Central memory CD8-positive, alpha-beta T cell (primary cell): Measurements from ENCODE around the gene MCOLN1.

ENCODE experiments used
- ATAC-seq: fragments of 150-1000 bp; cut with Tn5 transposase; replicated peaks from 2 replicates; pipeline ENCODE4 v1.10.0; 2022; ENCODE audit warnings: mild to moderate bottlenecking, moderate FRiP score, moderate number of reproducible peaks; ENCODE audit not compliant: poor library complexity, severe bottlenecking; ENCODE audit errors: extremely low read depth
- DNase-seq, 2 donors: peaks; one replicate each; pipeline ENCODE4 v3.0.0; 2021; ENCODE audit warnings: low spot score in 2 of 2
- H3K27ac Mint-ChIP-seq: one replicate; pipeline ENCODE4 v1.8.0; 2022; ENCODE audit warnings: low read depth, mild to moderate bottlenecking, moderate library complexity, mixed read lengths
- H3K27me3 Mint-ChIP-seq: one replicate; pipeline ENCODE4 v1.8.0; 2022; ENCODE audit warnings: mixed read lengths
- H3K36me3 Mint-ChIP-seq: one replicate; pipeline ENCODE4 v1.8.0; 2022; ENCODE audit warnings: mild to moderate bottlenecking, moderate library complexity, mixed read lengths; ENCODE audit not compliant: insufficient read depth
- H3K4me1 Mint-ChIP-seq: one replicate; pipeline ENCODE4 v1.8.0; 2022; ENCODE audit warnings: mixed read lengths
- H3K4me3 Mint-ChIP-seq: one replicate; pipeline ENCODE4 v1.8.0; 2022; ENCODE audit warnings: mild to moderate bottlenecking, moderate library complexity, mixed read lengths
- H3K9me3 Mint-ChIP-seq: one replicate; pipeline ENCODE4 v1.8.0; 2022; ENCODE audit warnings: mixed read lengths

MCOLN1 gene

DNA sequence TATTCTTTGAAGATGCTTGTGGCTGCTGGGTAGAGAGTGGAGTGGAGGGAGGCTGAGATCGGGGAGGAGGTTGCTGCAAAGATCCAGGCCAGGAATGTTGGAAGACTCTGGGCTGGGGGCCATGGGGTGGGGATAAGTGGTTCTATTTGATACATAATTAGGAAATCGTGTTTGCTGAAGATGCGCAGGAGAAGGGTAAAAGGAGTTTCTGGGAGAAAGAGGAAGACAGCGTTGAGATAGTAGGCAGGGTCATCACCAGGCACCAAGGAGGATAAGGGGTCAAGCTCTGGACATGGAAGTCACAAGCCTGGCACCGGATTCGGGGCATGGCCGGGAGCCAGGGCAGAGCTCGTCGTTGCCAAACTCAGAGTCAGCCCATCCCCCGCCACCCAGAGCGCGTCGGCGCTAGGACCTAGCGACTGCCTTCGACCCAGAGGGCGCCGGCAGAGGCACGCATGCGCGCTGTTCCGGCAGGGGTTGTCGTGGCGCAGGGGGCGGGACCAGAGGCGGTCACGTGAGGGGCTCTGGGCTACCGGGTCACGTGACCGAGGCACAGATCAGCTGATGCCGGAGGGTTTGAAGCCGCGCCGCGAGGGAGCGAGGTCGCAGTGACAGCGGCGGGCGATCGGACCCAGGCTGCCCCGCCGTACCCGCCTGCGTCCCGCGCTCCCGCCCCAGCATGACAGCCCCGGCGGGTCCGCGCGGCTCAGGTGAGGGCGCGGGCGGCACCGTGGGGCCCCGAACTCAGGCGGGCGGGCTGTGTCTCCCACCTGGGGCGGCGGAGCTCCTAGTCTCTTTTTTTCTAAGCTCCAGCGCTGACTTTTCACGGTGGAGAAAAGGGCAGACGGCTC is at the start of gene MCOLN1:
Gene MCOLN1 (plus strand): TSS at position 553 of the 851 bp plus-strand sequence. CDS start 127 bp downstream, at position 680.
- Mint-ChIP-seq H3K36me3 (peaks cover 14% of the 10 kb centered on the region), H3K9me3 (no peaks in the 10 kb centered on the region), H3K4me3 (peak within 1 kb of the TSS; percentile 76), H3K4me1 (peaks cover 24% of the 10 kb centered on the region), H3K27ac (peak within 1 kb of the TSS; percentile 63), H3K27me3 (no peaks in the 10 kb centered on the region)
- DNase-seq (peak; percentile 98 to 99), ATAC-seq (peak; percentile 89)

DNA sequence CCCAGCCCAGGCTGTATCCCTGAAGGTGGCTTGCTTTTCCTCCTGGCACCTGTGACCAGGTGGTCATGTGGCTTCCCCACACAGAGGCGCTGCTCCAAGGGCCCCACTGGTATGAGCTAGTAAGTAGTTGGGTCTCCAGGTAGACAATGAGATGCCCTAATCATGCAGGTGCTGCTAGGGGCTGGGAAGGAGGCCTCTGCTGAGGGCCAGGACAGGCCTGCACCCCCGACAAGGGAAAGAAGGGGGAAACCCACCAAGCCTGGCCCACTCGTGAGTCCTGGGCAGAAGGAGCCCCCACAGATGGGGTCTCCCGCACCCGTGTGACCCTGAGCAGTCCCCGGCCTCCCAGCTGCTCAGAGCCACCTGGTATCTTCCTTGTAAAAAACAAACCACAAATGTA is 46.8 kb upstream of the MCOLN1 start:
- H3K27me3 Mint-ChIP-seq, result no peaks in the 10 kb centered on the region
- H3K4me1 Mint-ChIP-seq, result no peaks in the 10 kb centered on the region
- no peak for DNase-seq
- H3K4me3 Mint-ChIP-seq, result no peak overlapping the region
- no peak for ATAC-seq
- H3K36me3 Mint-ChIP-seq, result peaks cover 38% of the 10 kb centered on the region
- H3K9me3 Mint-ChIP-seq, result no peaks in the 10 kb centered on the region
- H3K27ac Mint-ChIP-seq, result no peak overlapping the region

DNA sequence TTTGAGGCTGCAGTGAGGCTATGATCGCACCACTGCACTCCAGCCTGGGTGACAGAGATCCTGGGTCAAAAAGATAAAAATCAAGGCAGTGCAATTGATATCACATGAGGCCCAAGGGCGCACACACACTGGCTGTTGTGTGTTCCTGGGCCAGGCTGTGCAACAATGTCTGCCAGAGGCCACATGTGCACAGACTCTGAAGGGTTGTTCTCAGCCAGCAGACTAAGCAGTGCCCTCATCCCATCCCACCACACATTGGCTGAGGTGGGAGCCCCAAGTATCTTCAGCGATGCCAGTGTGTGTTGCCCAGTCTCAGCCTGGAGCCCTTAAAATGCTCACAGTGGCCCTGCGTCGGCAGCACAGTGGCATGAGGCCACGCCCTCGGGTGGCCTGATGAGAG is 46.2 kb upstream of the MCOLN1 start:
- Mint-ChIP-seq H3K27ac (no peak overlapping the region), H3K36me3 (peaks cover 40% of the 10 kb centered on the region), H3K4me3 (no peak overlapping the region), H3K4me1 (no peaks in the 10 kb centered on the region), H3K27me3 (no peaks in the 10 kb centered on the region), H3K9me3 (no peaks in the 10 kb centered on the region)
- no peak for ATAC-seq
- DNase-seq, result no peak

DNA sequence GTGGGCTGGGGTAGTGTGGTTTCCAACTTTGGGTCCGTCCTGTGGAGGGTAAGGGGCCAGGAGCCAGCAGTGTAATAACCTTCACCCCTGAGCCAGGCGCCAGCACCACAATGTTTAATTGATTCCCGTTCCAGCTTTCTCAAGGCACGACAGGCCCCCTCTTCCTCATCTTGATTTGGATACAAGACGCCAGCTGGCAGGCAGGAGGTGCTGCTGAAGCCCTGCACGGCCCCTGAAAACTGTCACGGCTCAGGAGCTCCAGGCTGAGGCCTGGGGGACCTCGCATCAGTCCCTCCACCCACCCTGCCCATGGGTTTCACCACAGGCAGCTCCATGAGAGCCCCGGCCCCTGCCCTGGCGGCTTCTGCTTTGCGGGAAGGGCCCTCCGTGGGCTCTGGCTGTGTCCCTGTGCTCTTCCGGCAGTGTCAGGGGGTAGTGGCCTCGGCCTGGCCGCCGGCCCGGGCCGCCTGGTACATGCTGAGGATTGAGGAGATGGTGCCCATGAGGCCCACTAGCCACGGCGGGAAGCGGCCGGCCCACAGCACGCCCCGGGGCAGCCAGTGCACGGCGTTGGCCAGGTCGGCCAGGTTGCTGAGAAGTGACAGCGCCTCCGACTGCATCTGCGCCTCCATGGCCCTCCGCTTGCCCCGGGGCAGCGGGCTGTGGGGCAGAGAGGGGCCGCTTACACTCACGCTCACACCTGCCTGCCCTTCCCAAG is 45.5 kb upstream of the MCOLN1 start:
- H3K4me1 Mint-ChIP-seq, result no peaks in the 10 kb centered on the region
- H3K4me3 Mint-ChIP-seq, result no peak overlapping the region
- ATAC-seq (no peak), DNase-seq (no peak)
- peaks cover 36% of the 10 kb centered on the region for H3K36me3 Mint-ChIP-seq
- peak overlapping the region; percentile 59 for H3K27ac Mint-ChIP-seq
- H3K27me3 Mint-ChIP-seq, result no peaks in the 10 kb centered on the region
- H3K9me3 Mint-ChIP-seq, result no peaks in the 10 kb centered on the region

DNA sequence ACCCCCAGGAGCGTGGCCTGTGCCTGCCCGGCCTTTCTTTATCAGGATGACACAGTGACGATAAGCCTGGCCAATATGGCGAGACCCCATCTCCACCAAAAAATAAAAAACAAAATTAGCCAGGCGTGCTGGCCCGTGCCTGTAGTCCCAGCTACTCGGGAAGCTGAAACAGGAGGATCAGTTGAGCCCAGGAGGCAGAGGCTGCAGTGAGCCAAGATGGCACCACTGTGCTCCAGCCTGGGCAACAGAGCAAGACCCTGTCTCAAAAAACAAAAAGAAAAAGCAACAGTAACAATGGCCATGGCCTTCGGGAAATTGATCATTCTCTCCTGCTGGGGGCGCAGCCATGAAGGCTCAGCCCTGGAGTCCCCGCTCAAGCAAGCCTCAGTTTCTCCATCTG is 44.7 kb upstream of the MCOLN1 start:
- Mint-ChIP-seq H3K9me3 (no peaks in the 10 kb centered on the region), H3K36me3 (peaks cover 32% of the 10 kb centered on the region), H3K4me1 (no peaks in the 10 kb centered on the region), H3K27me3 (no peaks in the 10 kb centered on the region), H3K27ac (peak overlapping the region; percentile 59), H3K4me3 (no peak overlapping the region)
- no peak for ATAC-seq
- no peak for DNase-seq

DNA sequence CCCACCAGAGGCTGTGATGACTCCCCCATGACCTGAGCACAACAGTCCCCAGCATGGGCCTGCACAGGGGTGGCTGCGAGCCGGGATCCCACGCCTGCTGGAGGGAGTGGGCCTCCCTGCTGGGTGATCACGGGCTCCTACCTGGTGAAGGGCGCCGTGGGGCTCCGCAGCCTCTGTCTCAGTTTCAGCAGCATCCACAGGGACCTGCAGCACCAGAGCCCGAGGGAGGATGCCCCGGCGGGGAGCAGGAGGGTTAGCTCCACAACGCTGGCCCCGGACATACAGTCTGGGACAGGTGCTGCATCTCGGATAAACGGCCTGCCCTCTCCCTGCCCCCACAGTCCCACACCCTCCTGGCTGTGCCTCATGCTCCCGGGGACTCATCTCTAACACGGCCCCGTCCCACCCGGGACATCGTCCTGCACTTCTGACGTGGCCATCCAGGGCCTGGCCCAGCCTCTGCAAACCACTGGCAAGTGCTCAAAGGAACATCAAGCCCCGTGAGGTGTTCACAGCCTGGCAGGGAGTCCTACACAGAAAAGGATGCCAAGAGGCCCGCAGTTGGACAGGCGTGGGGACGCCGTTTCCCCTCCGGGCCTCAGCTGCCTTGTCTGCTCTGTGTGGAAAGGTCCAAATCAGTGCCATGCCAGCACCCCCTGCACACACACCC is 44.1 kb upstream of the MCOLN1 start:
- no peak for DNase-seq
- Mint-ChIP-seq H3K4me1 (peaks cover 4% of the 10 kb centered on the region), H3K9me3 (no peaks in the 10 kb centered on the region), H3K27ac (peak overlapping the region; percentile 59), H3K27me3 (peaks cover 4% of the 10 kb centered on the region), H3K4me3 (no peak overlapping the region), H3K36me3 (peaks cover 32% of the 10 kb centered on the region)
- no peak for ATAC-seq

DNA sequence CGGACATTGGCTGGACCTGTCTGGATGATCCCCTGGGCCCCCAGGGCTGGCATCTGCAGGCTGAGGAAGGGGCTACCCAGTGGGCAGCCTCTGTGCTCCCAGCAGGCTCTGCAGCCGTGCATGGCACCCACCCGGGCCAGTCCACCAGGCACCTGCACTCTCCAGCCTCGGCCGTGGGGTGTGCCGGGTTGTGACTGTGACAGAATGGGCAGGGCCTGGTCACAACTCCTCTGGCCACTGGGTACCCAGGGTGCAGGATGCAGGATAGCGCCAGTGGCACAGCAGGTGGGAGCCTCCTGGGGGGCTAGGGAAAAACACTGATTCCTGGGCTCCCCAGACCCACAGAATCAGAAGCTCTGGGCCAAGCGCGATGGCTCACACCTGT is 43.6 kb upstream of the MCOLN1 start:
- H3K36me3 Mint-ChIP-seq, result peaks cover 33% of the 10 kb centered on the region
- DNase-seq (no peak), ATAC-seq (no peak)
- H3K27me3 Mint-ChIP-seq, result peaks cover 8% of the 10 kb centered on the region
- no peaks in the 10 kb centered on the region for H3K9me3 Mint-ChIP-seq
- H3K27ac Mint-ChIP-seq, result peak overlapping the region; percentile 59
- H3K4me1 Mint-ChIP-seq, result peaks cover 7% of the 10 kb centered on the region
- H3K4me3 Mint-ChIP-seq, result no peak overlapping the region

DNA sequence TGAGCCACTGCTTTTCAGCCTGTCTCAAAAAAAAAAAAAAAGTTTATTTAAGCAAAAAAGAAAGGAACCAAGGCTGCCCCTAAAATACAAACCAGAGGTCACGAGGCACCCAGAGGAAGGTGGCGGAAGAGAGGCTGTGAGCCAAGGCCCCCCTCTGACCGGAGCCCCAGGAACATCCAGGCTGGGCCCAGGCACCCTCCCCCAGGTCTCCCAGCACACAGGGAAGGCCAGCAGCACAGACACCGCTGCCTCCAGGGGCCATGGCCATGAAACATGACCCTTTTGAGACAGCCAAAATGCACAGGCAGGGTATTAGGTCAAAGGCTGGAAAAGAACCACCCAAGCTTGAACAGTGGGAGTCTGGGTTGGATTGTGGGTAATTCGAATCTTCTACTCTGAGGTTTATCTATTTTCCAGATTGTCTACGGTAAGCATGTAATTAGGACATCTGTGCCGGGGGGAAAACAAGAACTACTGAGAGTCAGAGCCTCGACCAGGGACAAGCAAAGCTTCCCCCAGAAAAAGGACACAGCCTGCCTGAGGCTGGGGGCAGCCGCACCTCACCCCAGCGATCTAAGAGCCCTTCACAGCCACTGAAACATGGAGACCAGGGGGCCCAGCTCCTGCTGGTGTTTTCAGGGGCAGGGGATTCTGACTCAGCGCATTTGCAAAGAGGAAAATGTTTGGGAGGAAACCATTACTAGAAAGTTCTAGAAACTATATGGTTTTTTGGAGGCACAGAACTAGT is 42.0 kb upstream of the MCOLN1 start:
- peaks cover 37% of the 10 kb centered on the region for H3K36me3 Mint-ChIP-seq
- H3K27ac Mint-ChIP-seq, result peak overlapping the region; percentile 19
- peaks cover 8% of the 10 kb centered on the region for H3K27me3 Mint-ChIP-seq
- H3K4me3 Mint-ChIP-seq, result no peak overlapping the region
- no peaks in the 10 kb centered on the region for H3K9me3 Mint-ChIP-seq
- DNase-seq (no peak), ATAC-seq (no peak)
- peaks cover 7% of the 10 kb centered on the region for H3K4me1 Mint-ChIP-seq

DNA sequence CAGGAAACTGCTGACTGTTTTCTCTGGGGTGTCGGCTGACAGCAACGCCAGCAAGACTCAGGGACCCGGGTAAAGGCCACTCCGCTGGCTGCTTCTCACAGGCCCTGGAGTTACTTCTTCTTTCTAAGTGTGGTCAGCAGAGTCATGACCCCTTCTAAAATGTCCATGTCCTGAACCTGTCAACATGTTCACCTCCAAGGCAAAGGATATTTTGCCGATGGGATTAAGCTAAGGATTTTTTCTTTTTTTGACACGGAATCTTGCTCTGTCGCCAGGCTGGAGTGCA is 41.5 kb upstream of the MCOLN1 start:
- Mint-ChIP-seq H3K4me3 (no peak overlapping the region), H3K27ac (no peak overlapping the region), H3K9me3 (no peaks in the 10 kb centered on the region), H3K4me1 (peaks cover 7% of the 10 kb centered on the region), H3K36me3 (peaks cover 41% of the 10 kb centered on the region), H3K27me3 (peaks cover 8% of the 10 kb centered on the region)
- ATAC-seq (no peak), DNase-seq (no peak)

DNA sequence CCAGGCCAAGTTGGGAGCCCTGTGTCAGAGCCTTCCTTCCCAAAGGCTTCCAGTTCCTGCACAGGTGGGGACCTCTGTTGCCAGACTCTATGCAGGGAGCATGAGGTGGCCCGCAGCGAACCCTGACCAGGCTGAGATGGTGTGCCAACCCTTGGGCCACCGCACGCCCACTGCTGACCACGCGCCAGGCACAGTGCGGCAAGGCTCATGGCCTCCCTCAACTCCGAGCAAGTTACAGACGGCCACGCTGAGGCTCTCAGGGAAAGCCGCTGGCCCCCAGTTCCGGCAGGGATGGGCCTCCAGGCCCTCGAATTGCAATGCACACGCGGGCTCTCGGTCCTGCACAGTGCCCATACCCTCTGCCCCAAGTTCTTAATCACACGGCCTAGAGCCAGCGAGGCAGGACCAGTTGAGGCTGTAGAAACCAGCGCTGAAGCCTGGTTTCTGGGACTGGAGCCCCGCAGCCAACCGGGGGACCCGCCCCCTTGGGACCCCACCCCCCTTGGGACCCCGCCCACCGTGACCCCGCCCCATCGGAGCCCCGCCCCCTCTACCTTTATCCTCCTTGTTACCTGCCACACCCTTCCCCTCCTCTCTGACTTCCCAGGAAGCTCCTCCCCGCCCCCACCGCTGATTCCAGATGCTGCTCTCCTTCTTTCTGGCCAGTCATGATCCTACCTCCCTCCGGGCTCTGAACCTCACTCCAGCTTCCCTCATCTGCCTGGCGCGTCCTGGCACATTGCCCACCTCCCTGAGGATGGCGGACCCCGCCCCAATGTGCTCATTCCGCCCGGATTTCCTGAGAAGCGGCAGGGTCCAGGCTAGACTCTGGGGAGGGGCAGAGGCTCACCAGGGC is 39.6 kb upstream of the MCOLN1 start:
- DNase-seq (no peak), ATAC-seq (no peak)
- peaks cover 36% of the 10 kb centered on the region for H3K36me3 Mint-ChIP-seq
- H3K9me3 Mint-ChIP-seq, result no peaks in the 10 kb centered on the region
- H3K4me1 Mint-ChIP-seq, result peaks cover 7% of the 10 kb centered on the region
- H3K4me3 Mint-ChIP-seq, result peak overlapping the region; percentile 23
- peak overlapping the region; percentile 16 for H3K27ac Mint-ChIP-seq
- H3K27me3 Mint-ChIP-seq, result peaks cover 8% of the 10 kb centered on the region

DNA sequence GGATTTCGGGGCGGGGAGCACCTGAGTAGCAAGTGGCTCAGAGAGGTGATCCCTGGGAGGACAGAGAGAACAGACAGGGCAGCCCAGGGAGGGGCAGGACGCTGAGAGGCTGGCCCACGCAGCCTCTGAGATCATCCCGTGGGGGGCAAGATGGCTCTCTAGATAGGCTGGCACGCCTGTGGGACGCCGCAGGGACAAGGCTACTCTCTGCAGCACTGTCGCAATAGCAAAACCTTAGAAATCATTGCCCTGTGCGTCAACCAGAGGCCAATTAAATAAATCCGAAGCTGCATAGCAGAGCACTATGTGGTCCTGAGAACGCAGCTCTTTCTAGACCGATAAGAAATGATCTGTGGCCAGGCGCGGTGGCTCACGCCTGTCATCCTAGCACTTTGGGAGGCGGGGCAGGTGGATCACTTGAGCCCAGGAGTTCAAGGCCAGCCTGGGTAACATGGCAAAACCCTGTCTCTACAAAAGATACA is 38.7 kb upstream of the MCOLN1 start:
- Mint-ChIP-seq H3K9me3 (no peaks in the 10 kb centered on the region), H3K4me1 (peaks cover 7% of the 10 kb centered on the region), H3K36me3 (peaks cover 36% of the 10 kb centered on the region), H3K27ac (peak overlapping the region; percentile 16), H3K4me3 (peak overlapping the region; percentile 23), H3K27me3 (peaks cover 8% of the 10 kb centered on the region)
- DNase-seq (no peak), ATAC-seq (peak; percentile 21)
